Skeletal muscle satellite cell (primary cell): ENCODE data around the gene SLC16A5.

Source experiments
- H3K27me3 ChIP-seq: 2 replicates; pipeline ENCODE4 v1.7.0; 2013; ENCODE audit warnings: low read length; ENCODE audit not compliant: control insufficient read depth, insufficient read depth
- H3K36me3 ChIP-seq: 2 replicates; pipeline ENCODE4 v1.7.0; 2013; ENCODE audit warnings: mild to moderate bottlenecking, control low read depth, low read length; ENCODE audit not compliant: insufficient read depth
- H3K4me1 ChIP-seq: 2 replicates; pipeline ENCODE4 v1.7.0; 2013; ENCODE audit warnings: low read length; ENCODE audit not compliant: control insufficient read depth, insufficient read depth
- H3K4me2 ChIP-seq: 2 replicates; pipeline ENCODE4 v1.7.0; 2013; ENCODE audit warnings: mild to moderate bottlenecking, low read length
- H3K4me3 ChIP-seq: 2 replicates; pipeline ENCODE4 v1.7.0; 2013; ENCODE audit warnings: low read length
- H3K9ac ChIP-seq: 2 replicates; pipeline ENCODE4 v1.7.0; 2013; ENCODE audit warnings: mild to moderate bottlenecking, low read depth, low read length, moderate library complexity
- H3K9me3 ChIP-seq: replicated peaks from 2 replicates; pipeline ENCODE4 v1.7.0; 2013; ENCODE audit warnings: mild to moderate bottlenecking, control low read depth, low read length

SLC16A5 gene

GRCh38 chr17:75078284-75079022, 9.3 kb upstream of the SLC16A5 start:
- peak overlapping the region; percentile 55 for H3K9ac ChIP-seq
- H3K36me3 ChIP-seq: no peaks in the 10 kb centered on the region
- H3K4me3 ChIP-seq: peak overlapping the region; percentile 17
- no peaks in the 10 kb centered on the region for H3K9me3 ChIP-seq
- peak overlapping the region; percentile 65 for H3K4me2 ChIP-seq
- H3K4me1 ChIP-seq: peaks cover 29% of the 10 kb centered on the region
- H3K27me3 ChIP-seq: no peaks in the 10 kb centered on the region

- Histone ChIP-seq H3K9me3 (no peaks in the 10 kb centered on the region), H3K36me3 (no peaks in the 10 kb centered on the region), H3K4me1 (peaks cover 32% of the 10 kb centered on the region), H3K4me3 (peak overlapping the region; percentile 15), H3K27me3 (no peaks in the 10 kb centered on the region), H3K9ac (peak overlapping the region; percentile 1), H3K4me2 (peak overlapping the region; percentile 65)
Observed at GRCh38 chr17:75079023-75079373, 8.8 kb upstream of the SLC16A5 start.

- no peak overlapping the region for H3K9ac ChIP-seq
- H3K9me3 ChIP-seq: no peaks in the 10 kb centered on the region
- no peak overlapping the region for H3K4me2 ChIP-seq
- H3K27me3 ChIP-seq: no peaks in the 10 kb centered on the region
- no peak overlapping the region for H3K4me3 ChIP-seq
- no peaks in the 10 kb centered on the region for H3K36me3 ChIP-seq
- H3K4me1 ChIP-seq: peaks cover 39% of the 10 kb centered on the region
Observed at GRCh38 chr17:75081611-75082540, 5.9 kb upstream of the SLC16A5 start.

- Histone ChIP-seq H3K4me3 (no peak overlapping the region), H3K4me1 (peaks cover 42% of the 10 kb centered on the region), H3K27me3 (no peaks in the 10 kb centered on the region), H3K36me3 (no peaks in the 10 kb centered on the region), H3K9ac (no peak overlapping the region), H3K4me2 (no peak overlapping the region), H3K9me3 (no peaks in the 10 kb centered on the region)
Observed at GRCh38 chr17:75082683-75083082, 5.1 kb upstream of the SLC16A5 start.

GRCh38 chr17:75084039-75084660, 3.6 kb upstream of the SLC16A5 start:
- H3K9me3 ChIP-seq: no peaks in the 10 kb centered on the region
- H3K4me3 ChIP-seq: no peak overlapping the region
- H3K36me3 ChIP-seq: no peaks in the 10 kb centered on the region
- peaks cover 42% of the 10 kb centered on the region for H3K4me1 ChIP-seq
- H3K27me3 ChIP-seq: no peaks in the 10 kb centered on the region
- H3K9ac ChIP-seq: no peak overlapping the region
- no peak overlapping the region for H3K4me2 ChIP-seq

- Histone ChIP-seq H3K9me3 (no peaks in the 10 kb centered on the region), H3K36me3 (no peaks in the 10 kb centered on the region), H3K9ac (no peak overlapping the region), H3K27me3 (no peaks in the 10 kb centered on the region), H3K4me2 (no peak overlapping the region), H3K4me3 (no peak overlapping the region), H3K4me1 (peaks cover 39% of the 10 kb centered on the region)
Observed at GRCh38 chr17:75086496-75087181, 1.1 kb upstream of the SLC16A5 start.

GRCh38 chr17:75087182-75087557, 584 bp upstream of the SLC16A5 start:
- H3K4me2 ChIP-seq: peak overlapping the region; percentile 71
- H3K27me3 ChIP-seq: no peaks in the 10 kb centered on the region
- H3K36me3 ChIP-seq: no peaks in the 10 kb centered on the region
- peaks cover 39% of the 10 kb centered on the region for H3K4me1 ChIP-seq
- H3K4me3 ChIP-seq: peak overlapping the region; percentile 60
- no peaks in the 10 kb centered on the region for H3K9me3 ChIP-seq
- peak overlapping the region; percentile 60 for H3K9ac ChIP-seq

GRCh38 chr17:75088465-75089417, 987 bp downstream of the SLC16A5 start:
- H3K27me3 ChIP-seq: no peaks in the 10 kb centered on the region
- peak overlapping the region; percentile 71 for H3K4me2 ChIP-seq
- H3K4me3 ChIP-seq: no peak overlapping the region
- H3K9me3 ChIP-seq: no peaks in the 10 kb centered on the region
- peaks cover 39% of the 10 kb centered on the region for H3K4me1 ChIP-seq
- H3K36me3 ChIP-seq: no peaks in the 10 kb centered on the region
- peak overlapping the region; percentile 60 for H3K9ac ChIP-seq

- H3K4me1 ChIP-seq: peaks cover 34% of the 10 kb centered on the region
- H3K4me2 ChIP-seq: no peak overlapping the region
- H3K9ac ChIP-seq: no peak overlapping the region
- H3K27me3 ChIP-seq: no peaks in the 10 kb centered on the region
- H3K9me3 ChIP-seq: no peaks in the 10 kb centered on the region
- no peaks in the 10 kb centered on the region for H3K36me3 ChIP-seq
- no peak overlapping the region for H3K4me3 ChIP-seq
Observed at GRCh38 chr17:75090871-75091854, 3.4 kb downstream of the SLC16A5 start.
